Adrenal gland (tissue), 5 donors: ENCODE measurements around the gene ZNF236.

Source experiments
- POLR2A ChIP-seq, 2 donors: fragments of 450-650 bp; IDR thresholded peaks; one replicate each; pipeline ENCODE4 v1.6.1; 2017; ENCODE audit warnings: antibody characterized with exemption in 2 of 2, mild to moderate bottlenecking in 2 of 2, moderate library complexity in 1 of 2
- TF ChIP-seq, protein P1 (sequence below), 6 experiments: fragments of 450-650 bp in 4 of 6; fragments of 200-600 bp in 2 of 6; sonication (generic) in 1 of 6; IDR thresholded peaks; 1 replicate in 5 of 6; 2 replicates in 1 of 6; pipeline versions ENCODE4 v1.5.1 to v1.8.0; 2016 to 2021; ENCODE audit warnings: antibody characterized with exemption in 6 of 6, mild to moderate bottlenecking in 2 of 6, moderate library complexity in 1 of 6
- donor health status: DM: no; HTN: no; CAD: no.

DNA sequence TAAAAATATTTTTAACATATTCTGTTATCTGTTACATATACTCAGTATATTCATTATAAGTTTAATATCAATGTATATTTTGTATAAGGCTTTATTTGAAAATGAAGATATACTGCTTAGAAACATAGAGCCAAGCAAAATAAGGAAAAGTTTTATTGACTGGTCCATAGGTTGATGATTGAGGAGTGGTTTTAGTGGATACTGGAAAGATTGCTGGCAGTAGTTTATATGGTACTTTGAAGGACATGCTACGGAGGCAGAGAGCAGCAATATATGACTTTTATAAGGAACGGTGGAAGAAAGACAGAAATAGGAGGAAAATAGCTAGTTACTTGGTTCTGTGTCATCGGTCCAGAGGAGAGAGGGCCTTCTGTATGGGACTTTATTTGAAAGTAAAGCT, 92.4 kb downstream of the ZNF236 start:
- no peak for TF ChIP-seq POLR2A (IDR thresholded peaks at IDR 0.05)
- TF ChIP-seq, protein P1, sequence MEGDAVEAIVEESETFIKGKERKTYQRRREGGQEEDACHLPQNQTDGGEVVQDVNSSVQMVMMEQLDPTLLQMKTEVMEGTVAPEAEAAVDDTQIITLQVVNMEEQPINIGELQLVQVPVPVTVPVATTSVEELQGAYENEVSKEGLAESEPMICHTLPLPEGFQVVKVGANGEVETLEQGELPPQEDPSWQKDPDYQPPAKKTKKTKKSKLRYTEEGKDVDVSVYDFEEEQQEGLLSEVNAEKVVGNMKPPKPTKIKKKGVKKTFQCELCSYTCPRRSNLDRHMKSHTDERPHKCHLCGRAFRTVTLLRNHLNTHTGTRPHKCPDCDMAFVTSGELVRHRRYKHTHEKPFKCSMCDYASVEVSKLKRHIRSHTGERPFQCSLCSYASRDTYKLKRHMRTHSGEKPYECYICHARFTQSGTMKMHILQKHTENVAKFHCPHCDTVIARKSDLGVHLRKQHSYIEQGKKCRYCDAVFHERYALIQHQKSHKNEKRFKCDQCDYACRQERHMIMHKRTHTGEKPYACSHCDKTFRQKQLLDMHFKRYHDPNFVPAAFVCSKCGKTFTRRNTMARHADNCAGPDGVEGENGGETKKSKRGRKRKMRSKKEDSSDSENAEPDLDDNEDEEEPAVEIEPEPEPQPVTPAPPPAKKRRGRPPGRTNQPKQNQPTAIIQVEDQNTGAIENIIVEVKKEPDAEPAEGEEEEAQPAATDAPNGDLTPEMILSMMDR (IDR thresholded peaks at IDR 0.05): no peak
